ENCODE results near the gene SLCO2A1. TPM values are rescaled to one million over a fixed set of nuclear protein-coding genes. Genes with fewer than 3 reads are reported as not detected.

SLCO2A1 gene
- polyA plus RNA-seq, 1 donor (not counting 4 experiments of a cell fraction or from before 2014, with no cell fraction given) = 0.80 TPM

DNA sequence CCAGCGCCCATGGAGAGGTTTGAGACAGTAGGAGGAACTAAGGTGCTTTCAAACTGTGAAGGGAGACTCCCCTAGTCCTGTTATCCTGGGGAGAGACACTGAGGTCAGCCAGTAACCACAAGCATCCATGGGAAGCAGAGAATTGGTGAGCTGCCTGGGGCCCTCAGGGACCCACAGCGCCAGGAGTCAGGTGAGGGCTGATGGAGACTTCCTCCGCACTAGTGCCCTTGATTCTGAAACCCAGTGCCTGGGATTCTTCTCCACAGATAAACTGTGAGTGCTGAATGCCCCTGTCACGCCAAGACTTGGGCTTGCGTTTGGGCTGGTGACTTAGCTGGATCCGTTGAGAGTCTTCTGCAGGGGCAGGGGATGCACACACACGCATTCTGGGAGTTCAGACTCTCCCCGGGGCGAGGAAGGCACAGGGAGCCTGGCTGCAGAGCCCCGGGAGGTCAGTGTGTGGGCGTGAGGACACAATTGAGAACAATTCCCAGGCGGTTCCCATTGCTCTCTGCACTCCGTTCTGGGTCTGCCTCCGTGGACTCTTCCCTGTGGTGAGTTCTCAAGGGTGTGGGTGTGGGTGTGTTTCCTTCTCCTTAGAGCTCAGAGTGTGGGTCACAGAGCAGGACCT lies 37.9 kb upstream of the SLCO2A1 start:
- Histone ChIP-seq H3K4me3 (ENCODE audit: control insufficient read depth in 2 of 3, extremely low read depth in 1 of 3, insufficient read depth in 2 of 3, low read depth in 1 of 3, low read length in 3 of 3) (no peak overlapping the region), H3K4me1 (ENCODE audit: control insufficient read depth, extremely low read depth, insufficient read depth, low read length) (no peaks in the 10 kb centered on the region), H3K27me3 (ENCODE audit: control insufficient read depth, extremely low read depth, insufficient read depth, low read length) (peaks cover 10% of the 10 kb centered on the region), H3K9me1 (ENCODE audit: control insufficient read depth, extremely low read depth, insufficient read depth, low read length) (no peaks in the 10 kb centered on the region), H3K4me2 (ENCODE audit: control insufficient read depth, extremely low read depth, insufficient read depth, low read depth, low read length) (no peak overlapping the region), H3K9me3 (ENCODE audit: control insufficient read depth, low read depth, low read length) (no peaks in the 10 kb centered on the region), H3K9ac (ENCODE audit: control insufficient read depth, extremely low read depth, insufficient read depth, low read length) (no peak overlapping the region), H2AFZ (ENCODE audit: control insufficient read depth, low read length) (no peak overlapping the region), H3K27ac (ENCODE audit: control insufficient read depth, insufficient read depth, low read length) (no peak overlapping the region), H3K36me3 (ENCODE audit: control insufficient read depth in 2 of 2, extremely low read depth in 1 of 2, insufficient read depth in 2 of 2, low read length in 2 of 2) (no peaks in the 10 kb centered on the region), H3K79me2 (ENCODE audit: control insufficient read depth, insufficient read depth, low read length) (no peaks in the 10 kb centered on the region), H4K20me1 (ENCODE audit: control insufficient read depth, extremely low read depth, insufficient read depth, low read length) (no peaks in the 10 kb centered on the region)
- no peak for TF ChIP-seq EZH2 (IDR thresholded peaks at IDR 0.05; ENCODE audit: low read length)
- TF ChIP-seq, protein P1, sequence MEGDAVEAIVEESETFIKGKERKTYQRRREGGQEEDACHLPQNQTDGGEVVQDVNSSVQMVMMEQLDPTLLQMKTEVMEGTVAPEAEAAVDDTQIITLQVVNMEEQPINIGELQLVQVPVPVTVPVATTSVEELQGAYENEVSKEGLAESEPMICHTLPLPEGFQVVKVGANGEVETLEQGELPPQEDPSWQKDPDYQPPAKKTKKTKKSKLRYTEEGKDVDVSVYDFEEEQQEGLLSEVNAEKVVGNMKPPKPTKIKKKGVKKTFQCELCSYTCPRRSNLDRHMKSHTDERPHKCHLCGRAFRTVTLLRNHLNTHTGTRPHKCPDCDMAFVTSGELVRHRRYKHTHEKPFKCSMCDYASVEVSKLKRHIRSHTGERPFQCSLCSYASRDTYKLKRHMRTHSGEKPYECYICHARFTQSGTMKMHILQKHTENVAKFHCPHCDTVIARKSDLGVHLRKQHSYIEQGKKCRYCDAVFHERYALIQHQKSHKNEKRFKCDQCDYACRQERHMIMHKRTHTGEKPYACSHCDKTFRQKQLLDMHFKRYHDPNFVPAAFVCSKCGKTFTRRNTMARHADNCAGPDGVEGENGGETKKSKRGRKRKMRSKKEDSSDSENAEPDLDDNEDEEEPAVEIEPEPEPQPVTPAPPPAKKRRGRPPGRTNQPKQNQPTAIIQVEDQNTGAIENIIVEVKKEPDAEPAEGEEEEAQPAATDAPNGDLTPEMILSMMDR (optimal IDR thresholded peaks at IDR 0.05 in 1 of 3, IDR thresholded peaks at IDR 0.05 in 1 of 3, conservative IDR thresholded peaks at IDR 0.05 in 1 of 3; ENCODE audit: extremely low read depth in 1 of 3, insufficient read depth in 2 of 3, low read length in 3 of 3) = no peak
- dilution Hi-C loops (cut with MboI; ENCODE audit: extremely low pct_ligation_motif_present, low sequenced_read_pairs) = no loop called here
- FAIRE-seq (no peak), DNase-seq (ENCODE audit: low read depth, low spot score) (no peak)

DNA sequence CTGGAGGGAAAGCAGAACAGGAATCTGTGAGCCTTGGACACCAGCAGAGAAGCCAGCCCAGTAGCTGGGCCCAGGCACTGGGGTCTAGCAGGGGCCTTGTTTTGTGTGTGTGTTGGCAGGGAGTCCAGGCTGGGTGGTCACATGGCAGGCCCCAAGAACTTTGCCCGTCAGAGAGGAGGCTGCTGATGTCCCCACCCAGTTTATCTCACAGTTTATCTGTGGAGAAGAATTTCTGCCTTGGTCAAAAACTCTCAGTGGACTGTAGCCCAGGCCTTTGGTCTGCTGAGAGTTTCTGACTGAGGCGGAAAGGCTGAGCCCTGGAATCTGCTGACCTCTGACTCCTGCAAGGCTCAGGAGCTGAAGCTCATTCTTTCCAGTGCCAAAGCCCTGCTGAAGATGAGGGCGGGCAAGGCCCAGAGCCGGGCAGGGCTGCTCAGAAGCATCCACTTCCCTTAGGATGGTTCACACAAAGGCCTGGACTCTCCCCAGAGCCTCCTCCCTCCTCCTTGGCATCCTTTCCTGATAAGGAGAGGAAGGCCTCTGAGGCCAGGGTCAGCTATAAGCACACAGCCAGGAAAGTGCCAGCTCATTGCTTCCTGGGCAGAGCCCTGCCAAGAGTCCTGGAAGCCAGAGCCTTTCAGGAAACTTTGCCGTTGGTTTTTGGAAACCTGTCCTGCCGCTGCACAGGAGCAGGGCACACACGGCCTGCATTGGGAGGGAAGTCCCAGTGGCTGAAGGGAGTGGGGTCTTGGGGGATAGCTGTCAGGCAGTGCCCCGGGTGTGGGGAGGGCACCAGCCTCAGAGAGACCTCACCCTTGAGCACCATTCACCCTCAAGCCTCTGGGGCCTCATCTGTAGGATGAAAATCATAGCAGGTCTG lies 37.2 kb upstream of the SLCO2A1 start:
- dilution Hi-C loops (cut with MboI; ENCODE audit: extremely low pct_ligation_motif_present, low sequenced_read_pairs) = no loop called here
- Histone ChIP-seq H3K9me1 (ENCODE audit: control insufficient read depth, extremely low read depth, insufficient read depth, low read length) (no peaks in the 10 kb centered on the region), H3K9me3 (ENCODE audit: control insufficient read depth, low read depth, low read length) (no peaks in the 10 kb centered on the region), H3K9ac (ENCODE audit: control insufficient read depth, extremely low read depth, insufficient read depth, low read length) (no peak overlapping the region), H3K27me3 (ENCODE audit: control insufficient read depth, extremely low read depth, insufficient read depth, low read length) (peaks cover 16% of the 10 kb centered on the region), H3K79me2 (ENCODE audit: control insufficient read depth, insufficient read depth, low read length) (no peaks in the 10 kb centered on the region), H4K20me1 (ENCODE audit: control insufficient read depth, extremely low read depth, insufficient read depth, low read length) (no peaks in the 10 kb centered on the region), H3K27ac (ENCODE audit: control insufficient read depth, insufficient read depth, low read length) (no peak overlapping the region), H3K4me3 (ENCODE audit: control insufficient read depth in 2 of 3, extremely low read depth in 1 of 3, insufficient read depth in 2 of 3, low read depth in 1 of 3, low read length in 3 of 3) (no peak overlapping the region), H3K4me2 (ENCODE audit: control insufficient read depth, extremely low read depth, insufficient read depth, low read depth, low read length) (no peak overlapping the region), H3K4me1 (ENCODE audit: control insufficient read depth, extremely low read depth, insufficient read depth, low read length) (no peaks in the 10 kb centered on the region), H2AFZ (ENCODE audit: control insufficient read depth, low read length) (no peak overlapping the region), H3K36me3 (ENCODE audit: control insufficient read depth in 2 of 2, extremely low read depth in 1 of 2, insufficient read depth in 2 of 2, low read length in 2 of 2) (no peaks in the 10 kb centered on the region)
- FAIRE-seq (no peak), DNase-seq (ENCODE audit: low read depth, low spot score) (no peak)
- TF ChIP-seq, protein P1 (optimal IDR thresholded peaks at IDR 0.05 in 1 of 3, IDR thresholded peaks at IDR 0.05 in 1 of 3, conservative IDR thresholded peaks at IDR 0.05 in 1 of 3; ENCODE audit: extremely low read depth in 1 of 3, insufficient read depth in 2 of 3, low read length in 3 of 3) = no peak
- TF ChIP-seq EZH2 (IDR thresholded peaks at IDR 0.05; ENCODE audit: low read length) = no peak

Measured in keratinocyte (primary cell).